T-helper 2 cell treated with Interferon-gamma antibody and Interleukin-4, amounts not matched to agents 5 μg/mL and 100 μg/mL, for 36 hours (primary cell): ENCODE data around the gene TNN.

Experiments
- DNase-seq: peaks from one replicate; pipeline ENCODE4 v3.0.0; 2021; ENCODE audit warnings: low spot score
- H3K27ac Mint-ChIP-seq: one replicate; pipeline ENCODE4 v1.8.0; 2021; ENCODE audit warnings: mild to moderate bottlenecking, mixed read lengths
- H3K27me3 Mint-ChIP-seq: one replicate; pipeline ENCODE4 v1.8.0; 2021; ENCODE audit warnings: low read depth, mixed read lengths
- H3K36me3 Mint-ChIP-seq: one replicate; pipeline ENCODE4 v1.8.0; 2021; ENCODE audit warnings: low read depth, mixed read lengths
- H3K4me1 Mint-ChIP-seq: one replicate; pipeline ENCODE4 v1.8.0; 2021; ENCODE audit warnings: low read depth, mixed read lengths
- H3K4me3 Mint-ChIP-seq: one replicate; pipeline ENCODE4 v1.8.0; 2022; ENCODE audit warnings: mild to moderate bottlenecking, moderate library complexity, mixed read lengths
- H3K9me3 Mint-ChIP-seq: one replicate; pipeline ENCODE4 v1.8.0; 2021; ENCODE audit warnings: mixed read lengths

TNN gene

DNA sequence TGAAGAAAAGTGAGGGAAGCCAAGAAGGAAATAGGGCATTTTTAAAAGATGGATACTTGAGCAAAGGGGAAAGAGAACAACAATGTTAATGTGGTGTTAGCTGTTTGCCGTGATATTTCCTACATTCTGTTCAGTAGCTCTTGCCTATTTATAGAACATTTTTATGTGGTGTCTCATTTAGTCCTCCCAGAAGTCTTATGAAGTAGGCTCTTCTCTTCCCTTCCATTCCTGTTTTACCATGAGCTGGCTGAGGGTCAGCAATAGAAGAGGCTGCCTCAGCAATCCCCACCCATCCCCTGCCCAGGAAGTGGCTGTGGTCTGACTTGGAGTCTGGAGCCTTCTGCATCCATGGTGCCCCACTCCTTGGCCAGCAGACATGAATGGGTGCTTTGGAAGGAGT lies 64.8 kb downstream of the TNN start:
- H3K36me3 Mint-ChIP-seq: no peaks in the 10 kb centered on the region
- H3K9me3 Mint-ChIP-seq: no peaks in the 10 kb centered on the region
- H3K4me1 Mint-ChIP-seq: peaks cover 7% of the 10 kb centered on the region
- no peak overlapping the region for H3K4me3 Mint-ChIP-seq
- no peak overlapping the region for H3K27ac Mint-ChIP-seq
- H3K27me3 Mint-ChIP-seq: peaks cover 24% of the 10 kb centered on the region
- DNase-seq: no peak

DNA sequence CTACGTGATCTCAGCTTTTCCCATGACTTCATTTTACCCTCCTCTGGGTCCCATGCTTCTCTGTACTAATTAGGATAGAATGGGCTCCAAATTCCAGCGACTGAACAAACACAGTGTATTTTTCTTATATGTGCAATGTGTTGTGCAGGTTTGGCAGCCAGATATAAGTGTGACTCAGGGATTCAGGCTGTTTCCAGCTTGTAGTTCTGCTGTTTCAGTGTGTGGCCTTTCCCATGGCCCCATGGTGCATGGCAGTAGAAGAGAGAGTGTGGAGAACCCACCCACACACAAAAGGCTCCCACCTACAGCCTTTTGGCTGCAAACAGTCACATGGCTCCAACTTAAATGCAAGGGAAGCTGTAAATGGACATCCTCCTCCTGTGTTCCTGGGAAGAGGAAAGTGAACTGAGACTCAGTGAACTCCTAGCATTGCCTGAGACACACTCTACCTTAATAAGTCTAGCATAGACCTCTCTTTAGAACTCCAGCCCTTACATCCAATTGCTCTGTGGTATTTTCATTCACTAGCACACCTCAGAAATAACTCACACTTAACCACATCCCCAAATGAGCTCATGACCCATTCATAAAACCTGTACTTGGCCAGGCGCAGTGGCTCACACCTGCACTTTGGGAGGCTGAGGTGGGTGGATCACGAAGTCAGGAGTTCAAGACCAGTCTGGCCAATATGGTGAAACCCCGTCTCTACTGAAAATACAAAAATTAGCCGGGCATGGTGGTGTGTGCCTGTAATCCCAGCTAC lies 66.2 kb downstream of the TNN start:
- Mint-ChIP-seq H3K36me3 (no peaks in the 10 kb centered on the region), H3K9me3 (no peaks in the 10 kb centered on the region), H3K4me3 (no peak overlapping the region), H3K4me1 (peaks cover 7% of the 10 kb centered on the region), H3K27me3 (peaks cover 26% of the 10 kb centered on the region), H3K27ac (no peak overlapping the region)
- DNase-seq: no peak

DNA sequence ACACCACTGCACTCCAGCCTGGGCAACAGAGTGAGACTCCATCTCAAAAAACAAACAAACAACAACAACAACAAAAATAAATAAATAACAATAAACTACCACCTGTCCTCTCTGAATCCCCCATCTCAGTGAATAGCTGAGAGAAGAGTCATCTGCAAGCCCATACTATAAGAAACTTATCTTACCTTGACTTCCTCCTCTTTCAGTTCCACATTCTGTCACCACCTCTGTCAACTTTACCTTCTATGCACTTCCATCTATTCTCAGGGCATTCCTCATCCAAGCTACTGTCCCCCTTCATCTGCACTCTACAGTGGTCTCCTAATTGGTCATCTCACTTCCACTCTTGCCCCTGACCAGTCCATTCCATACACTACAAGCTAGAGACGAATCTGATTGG lies 66.9 kb downstream of the TNN start:
- H3K27ac Mint-ChIP-seq: no peak overlapping the region

DNA sequence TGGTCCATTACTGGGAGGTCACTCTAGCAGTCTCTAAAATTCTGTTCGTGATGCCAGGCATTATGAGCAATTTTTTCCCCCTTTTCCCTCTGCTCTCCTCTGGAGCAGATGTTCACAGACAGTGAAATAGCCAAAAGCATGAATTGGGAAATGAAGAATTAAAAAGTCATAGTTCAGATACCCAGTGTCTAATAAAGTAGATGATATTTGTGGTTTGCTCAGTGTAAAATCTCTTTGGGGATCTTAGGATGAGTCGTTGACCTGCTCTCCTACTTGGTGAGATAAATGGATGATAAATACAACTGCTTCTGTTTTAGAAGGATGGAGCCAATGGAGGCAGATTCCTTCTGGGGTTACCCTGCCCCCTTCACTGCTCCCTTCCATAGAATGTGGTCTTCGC lies 68.6 kb downstream of the TNN start:
- H3K9me3 Mint-ChIP-seq: no peaks in the 10 kb centered on the region
- H3K4me1 Mint-ChIP-seq: peaks cover 3% of the 10 kb centered on the region
- no peak for DNase-seq
- no peak overlapping the region for H3K27ac Mint-ChIP-seq
- no peaks in the 10 kb centered on the region for H3K36me3 Mint-ChIP-seq
- peaks cover 26% of the 10 kb centered on the region for H3K27me3 Mint-ChIP-seq
- no peak overlapping the region for H3K4me3 Mint-ChIP-seq

More for the DNA sequence above, 66.9 kb downstream of the TNN start:
- Mint-ChIP-seq H3K4me3 (no peak overlapping the region), H3K36me3 (no peaks in the 10 kb centered on the region), H3K27me3 (peaks cover 26% of the 10 kb centered on the region), H3K4me1 (peaks cover 7% of the 10 kb centered on the region), H3K9me3 (no peaks in the 10 kb centered on the region)
- no peak for DNase-seq

DNA sequence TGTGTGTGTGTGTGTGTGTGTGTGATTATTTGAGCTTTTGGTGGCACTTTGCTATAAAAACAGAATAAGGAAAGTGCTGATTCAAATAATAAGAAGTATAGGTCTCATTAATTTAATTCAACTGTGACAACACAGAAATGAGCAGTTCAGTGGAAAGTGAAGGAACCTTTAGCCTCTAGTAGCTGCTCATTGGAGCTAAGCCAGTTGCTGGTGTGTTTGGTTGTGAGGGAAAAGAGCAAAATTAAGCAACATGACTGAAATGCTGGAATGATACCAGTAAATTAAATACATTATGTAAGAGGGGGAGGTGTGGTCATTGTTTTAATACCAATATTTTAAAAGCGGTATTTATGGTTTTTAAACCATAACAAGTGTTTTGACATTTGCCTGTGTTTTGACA lies 69.7 kb downstream of the TNN start:
- H3K27me3 Mint-ChIP-seq: peaks cover 26% of the 10 kb centered on the region
- no peak for DNase-seq
- H3K36me3 Mint-ChIP-seq: no peaks in the 10 kb centered on the region
- H3K27ac Mint-ChIP-seq: no peak overlapping the region
- H3K4me3 Mint-ChIP-seq: no peak overlapping the region
- peaks cover 6% of the 10 kb centered on the region for H3K4me1 Mint-ChIP-seq
- H3K9me3 Mint-ChIP-seq: no peaks in the 10 kb centered on the region

DNA sequence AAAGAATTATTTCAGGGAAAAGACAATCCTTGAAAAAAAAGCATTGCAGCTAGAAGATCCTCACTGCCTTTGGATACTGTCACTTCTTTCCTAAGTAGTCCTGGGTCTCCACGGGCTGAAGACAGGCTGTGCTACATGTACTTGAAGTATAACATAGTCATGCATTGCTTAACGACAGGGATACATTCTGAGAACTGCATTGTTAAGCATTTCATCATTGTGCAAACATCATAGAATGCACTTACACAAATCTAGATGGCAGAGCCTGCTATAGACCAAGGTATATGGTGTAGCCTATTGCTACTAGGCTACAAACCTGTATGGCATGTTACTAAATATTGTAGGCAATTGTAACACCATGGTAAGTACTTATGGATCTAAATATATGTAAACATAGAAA lies 70.9 kb downstream of the TNN start:
- peaks cover 6% of the 10 kb centered on the region for H3K4me1 Mint-ChIP-seq
- H3K4me3 Mint-ChIP-seq: no peak overlapping the region
- DNase-seq: no peak
- H3K27ac Mint-ChIP-seq: no peak overlapping the region
- peaks cover 26% of the 10 kb centered on the region for H3K27me3 Mint-ChIP-seq
- no peaks in the 10 kb centered on the region for H3K36me3 Mint-ChIP-seq
- H3K9me3 Mint-ChIP-seq: no peaks in the 10 kb centered on the region

DNA sequence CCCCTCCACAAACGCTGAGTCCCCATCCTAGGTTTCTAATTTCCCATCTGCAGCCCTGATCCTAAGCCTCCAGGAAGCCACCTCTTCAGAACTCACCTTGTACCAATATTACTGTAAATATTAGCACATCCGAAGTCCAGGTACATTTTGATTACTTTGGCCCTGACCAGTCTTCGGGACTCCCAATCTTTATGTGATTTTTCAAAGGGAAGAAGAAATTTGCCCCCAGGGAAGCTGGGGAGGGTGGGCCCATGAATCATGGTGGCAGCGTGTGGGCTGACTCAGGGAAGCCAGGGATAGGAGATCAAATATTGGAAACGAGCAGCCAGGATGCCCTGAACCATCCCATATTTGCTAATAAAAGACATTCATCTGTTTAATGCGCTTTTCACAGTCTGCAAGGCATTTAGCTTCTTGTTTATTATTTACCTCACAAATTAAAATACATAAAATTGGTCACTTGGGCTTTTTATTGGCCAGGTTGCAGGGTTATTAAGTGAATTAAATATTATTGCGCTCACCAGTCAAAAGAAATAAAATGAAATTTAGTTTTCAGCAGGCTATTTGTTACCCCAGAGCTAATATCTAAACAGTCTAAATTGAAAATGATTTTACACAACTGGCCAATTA lies 78.4 kb downstream of the TNN start:
- no peaks in the 10 kb centered on the region for H3K36me3 Mint-ChIP-seq
- peaks cover 5% of the 10 kb centered on the region for H3K4me1 Mint-ChIP-seq
- H3K4me3 Mint-ChIP-seq: no peak overlapping the region
- no peak for DNase-seq
- H3K27me3 Mint-ChIP-seq: peaks cover 20% of the 10 kb centered on the region
- H3K27ac Mint-ChIP-seq: no peak overlapping the region
- H3K9me3 Mint-ChIP-seq: no peaks in the 10 kb centered on the region

DNA sequence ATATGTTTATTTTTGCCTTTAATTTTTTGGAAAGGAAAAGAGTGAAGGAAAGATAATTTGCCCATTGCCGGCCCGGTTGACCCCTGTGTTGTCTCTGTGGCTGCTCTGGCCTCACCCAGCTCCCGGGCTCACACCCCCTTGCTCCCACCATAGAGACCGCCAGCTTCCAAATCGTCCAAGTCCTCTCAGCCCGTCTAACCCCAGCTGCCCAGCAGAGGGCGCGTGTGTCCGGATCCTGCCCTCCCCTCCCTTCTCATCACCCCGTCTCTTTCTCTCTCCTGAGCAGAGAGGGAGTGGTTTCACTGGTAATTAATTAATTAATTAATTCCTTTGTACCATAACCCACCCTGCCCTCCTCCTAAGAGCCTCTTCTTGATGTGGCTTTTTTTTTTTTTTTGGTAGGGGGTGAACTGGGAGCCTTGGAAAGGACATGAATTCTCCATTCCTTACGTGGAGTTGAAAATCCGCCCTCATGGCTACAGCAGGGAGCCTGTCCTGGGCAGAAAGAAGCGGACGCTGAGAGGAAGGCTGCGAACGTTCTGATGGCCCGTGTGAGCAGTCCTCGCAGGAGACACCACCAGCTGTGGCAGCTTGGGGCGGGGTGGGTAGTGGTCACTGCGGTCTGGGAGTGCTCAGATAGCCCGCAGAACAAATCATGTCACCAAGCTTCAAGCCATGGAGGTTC lies 79.0 kb downstream of the TNN start:
- H3K27me3 Mint-ChIP-seq: peaks cover 26% of the 10 kb centered on the region
- H3K27ac Mint-ChIP-seq: no peak overlapping the region
- no peak overlapping the region for H3K4me3 Mint-ChIP-seq
- peaks cover 4% of the 10 kb centered on the region for H3K4me1 Mint-ChIP-seq
- no peaks in the 10 kb centered on the region for H3K36me3 Mint-ChIP-seq
- peak; percentile 47 for DNase-seq
- no peaks in the 10 kb centered on the region for H3K9me3 Mint-ChIP-seq

DNA sequence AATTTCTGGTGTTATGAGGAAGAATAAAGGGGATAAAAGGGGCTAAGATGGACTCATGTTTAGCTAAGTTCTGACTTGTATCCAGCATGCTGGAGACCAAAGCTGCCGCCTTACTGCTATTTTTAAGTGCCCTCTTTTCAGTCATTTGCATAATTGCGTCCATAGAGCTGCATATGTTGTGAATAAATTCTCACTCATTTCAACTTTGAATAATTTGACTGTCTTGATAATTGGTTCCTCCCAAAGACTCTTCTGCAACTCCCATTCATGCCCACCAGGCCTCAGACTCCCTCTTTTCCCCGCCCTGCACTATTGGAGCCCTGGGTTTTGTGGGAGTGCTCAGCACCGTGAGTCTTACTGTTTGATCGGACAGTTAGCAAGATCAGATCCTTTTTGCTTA lies 79.9 kb downstream of the TNN start:
- Mint-ChIP-seq H3K27me3 (peaks cover 31% of the 10 kb centered on the region), H3K4me1 (peaks cover 2% of the 10 kb centered on the region), H3K9me3 (no peaks in the 10 kb centered on the region), H3K27ac (no peak overlapping the region), H3K36me3 (no peaks in the 10 kb centered on the region), H3K4me3 (no peak overlapping the region)
- no peak for DNase-seq

DNA sequence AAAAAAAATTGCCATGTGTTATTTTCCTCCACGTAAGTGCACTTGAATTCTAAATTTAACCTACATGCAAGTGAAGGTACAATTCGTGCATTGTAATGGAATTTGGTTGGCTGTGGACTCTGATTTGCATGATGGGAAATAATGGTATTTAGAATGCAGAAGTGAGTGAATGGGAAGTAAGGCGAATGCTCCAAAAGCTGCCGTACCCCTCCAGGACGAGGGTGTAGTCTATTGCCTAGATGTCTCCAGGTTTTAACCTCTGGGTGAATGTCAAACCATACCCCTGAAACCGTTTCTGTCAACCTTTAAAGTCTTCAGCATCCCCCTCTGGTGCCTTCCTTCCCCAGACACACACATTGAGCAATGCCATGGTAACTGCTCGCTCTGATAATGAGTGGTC lies 80.4 kb downstream of the TNN start:
- DNase-seq: no peak
- peaks cover 2% of the 10 kb centered on the region for H3K4me1 Mint-ChIP-seq
- H3K9me3 Mint-ChIP-seq: no peaks in the 10 kb centered on the region
- H3K4me3 Mint-ChIP-seq: no peak overlapping the region
- peaks cover 36% of the 10 kb centered on the region for H3K27me3 Mint-ChIP-seq
- H3K27ac Mint-ChIP-seq: no peak overlapping the region
- H3K36me3 Mint-ChIP-seq: no peaks in the 10 kb centered on the region

DNA sequence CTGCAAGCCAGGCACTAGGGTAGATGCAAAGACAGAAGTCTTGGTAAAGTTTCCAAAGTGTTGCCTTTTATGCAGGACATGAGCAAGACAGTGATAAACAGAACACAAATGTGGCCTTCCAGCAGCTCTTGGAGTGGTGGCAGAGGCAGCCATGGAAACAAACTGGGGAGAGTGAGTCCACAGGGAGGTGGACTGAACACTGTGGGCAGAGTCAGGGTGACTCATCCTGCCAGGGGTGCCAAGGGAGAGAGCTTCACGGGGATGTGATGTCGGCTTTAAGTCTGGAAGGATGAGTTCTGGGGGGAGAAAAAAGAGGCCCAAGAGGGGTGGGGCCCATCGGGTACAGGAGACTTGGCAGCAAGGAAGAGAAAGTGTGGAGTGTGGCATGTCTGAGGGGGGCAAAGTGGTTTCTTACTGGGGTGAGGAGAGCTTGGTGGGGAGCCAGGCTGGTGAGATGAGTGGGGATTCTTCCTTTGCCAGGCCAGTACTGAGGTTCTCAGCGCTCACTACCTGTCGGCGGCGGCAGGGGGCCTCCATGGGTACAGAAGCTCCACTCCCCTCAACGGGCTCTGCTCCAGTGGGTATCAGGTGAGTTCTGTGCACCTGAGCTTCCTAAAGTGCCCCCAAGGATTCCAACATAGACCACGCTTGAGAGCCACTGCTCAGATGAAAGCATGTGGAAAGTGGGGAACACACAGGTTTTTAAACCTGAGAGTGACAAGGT lies 83.1 kb downstream of the TNN start:
- Mint-ChIP-seq H3K27me3 (peaks cover 47% of the 10 kb centered on the region), H3K36me3 (no peaks in the 10 kb centered on the region), H3K27ac (no peak overlapping the region), H3K9me3 (no peaks in the 10 kb centered on the region), H3K4me1 (peaks cover 11% of the 10 kb centered on the region), H3K4me3 (no peak overlapping the region)
- no peak for DNase-seq

DNA sequence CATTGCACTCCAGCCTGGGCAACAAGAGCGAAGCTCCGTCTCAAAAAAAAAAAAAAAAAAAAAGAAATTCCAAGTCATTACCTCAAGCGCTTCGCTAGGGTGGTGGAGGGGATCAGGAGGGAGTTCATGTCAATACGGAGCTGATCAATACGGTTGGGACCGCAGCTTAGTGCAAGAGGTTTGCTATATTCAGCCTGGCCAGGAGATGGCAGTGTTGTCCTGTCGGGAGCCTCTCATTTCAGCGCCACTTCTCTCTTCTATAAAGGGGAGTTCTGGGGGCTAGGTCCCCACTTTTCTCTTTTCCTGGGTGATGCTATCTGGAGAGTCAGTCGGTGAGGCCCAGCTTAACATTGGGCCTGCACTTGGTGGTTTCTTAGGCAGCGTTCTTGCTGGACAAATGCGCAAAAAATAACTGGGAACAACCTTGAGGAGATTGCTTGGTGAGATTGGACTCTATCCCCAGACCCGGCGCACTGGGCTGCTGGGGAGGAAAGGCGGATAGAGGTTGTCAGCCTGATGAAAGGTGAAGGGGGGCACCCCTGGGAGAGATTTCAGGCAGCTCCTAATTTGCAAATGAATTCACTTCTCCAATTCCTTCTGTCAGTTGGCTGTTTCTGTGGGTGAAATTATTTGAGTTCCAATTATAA lies 84.5 kb downstream of the TNN start:
- peaks cover 2% of the 10 kb centered on the region for H3K36me3 Mint-ChIP-seq
- peaks cover 44% of the 10 kb centered on the region for H3K27me3 Mint-ChIP-seq
- no peak overlapping the region for H3K27ac Mint-ChIP-seq
- peaks cover 12% of the 10 kb centered on the region for H3K4me1 Mint-ChIP-seq
- no peaks in the 10 kb centered on the region for H3K9me3 Mint-ChIP-seq
- no peak overlapping the region for H3K4me3 Mint-ChIP-seq
- DNase-seq: peak; percentile 42

DNA sequence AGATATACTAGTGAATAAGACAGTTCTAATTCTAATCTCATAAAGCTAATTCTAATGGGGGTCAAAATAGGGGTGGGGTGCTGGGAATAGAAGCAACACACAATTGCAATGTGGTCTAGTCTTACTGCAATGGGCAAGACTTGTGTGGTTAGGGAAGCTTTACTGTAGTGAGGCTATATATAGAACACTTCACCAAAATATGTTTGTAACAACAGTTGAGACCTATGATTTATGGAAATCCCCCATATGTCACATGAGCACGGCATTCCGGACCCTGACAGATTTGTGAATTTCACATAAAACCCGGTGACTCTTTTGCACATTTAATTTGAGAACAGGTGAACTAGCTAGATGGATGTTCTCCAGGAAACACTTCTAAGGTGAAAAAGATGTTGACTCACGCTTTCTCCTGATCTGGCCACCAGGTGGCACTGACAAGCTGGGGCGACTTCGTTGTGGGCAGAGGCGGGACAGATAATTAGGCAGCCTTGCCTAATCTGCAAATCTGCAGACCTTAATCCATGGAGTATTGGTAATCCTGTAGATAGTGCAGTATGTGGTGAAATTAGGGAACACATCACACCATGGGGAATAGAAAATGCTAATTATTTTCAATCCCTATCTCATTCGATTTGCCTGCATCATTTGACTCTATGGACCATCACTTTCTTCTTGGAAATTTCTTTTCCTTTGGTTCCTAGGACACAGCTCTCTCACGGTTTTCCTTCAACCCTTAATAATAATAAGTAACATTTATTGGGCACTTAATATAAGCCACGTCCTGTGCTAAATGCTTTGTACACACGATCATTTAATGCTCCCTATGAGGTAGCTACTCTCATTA lies 87.2 kb downstream of the TNN start:
- Mint-ChIP-seq H3K27me3 (peaks cover 33% of the 10 kb centered on the region), H3K4me1 (peaks cover 15% of the 10 kb centered on the region), H3K4me3 (no peak overlapping the region), H3K9me3 (no peaks in the 10 kb centered on the region), H3K27ac (no peak overlapping the region), H3K36me3 (peaks cover 21% of the 10 kb centered on the region)
- peak; percentile 48 for DNase-seq
